ENCODE measurements around the gene SORL1.

The SORL1 gene

DNA sequence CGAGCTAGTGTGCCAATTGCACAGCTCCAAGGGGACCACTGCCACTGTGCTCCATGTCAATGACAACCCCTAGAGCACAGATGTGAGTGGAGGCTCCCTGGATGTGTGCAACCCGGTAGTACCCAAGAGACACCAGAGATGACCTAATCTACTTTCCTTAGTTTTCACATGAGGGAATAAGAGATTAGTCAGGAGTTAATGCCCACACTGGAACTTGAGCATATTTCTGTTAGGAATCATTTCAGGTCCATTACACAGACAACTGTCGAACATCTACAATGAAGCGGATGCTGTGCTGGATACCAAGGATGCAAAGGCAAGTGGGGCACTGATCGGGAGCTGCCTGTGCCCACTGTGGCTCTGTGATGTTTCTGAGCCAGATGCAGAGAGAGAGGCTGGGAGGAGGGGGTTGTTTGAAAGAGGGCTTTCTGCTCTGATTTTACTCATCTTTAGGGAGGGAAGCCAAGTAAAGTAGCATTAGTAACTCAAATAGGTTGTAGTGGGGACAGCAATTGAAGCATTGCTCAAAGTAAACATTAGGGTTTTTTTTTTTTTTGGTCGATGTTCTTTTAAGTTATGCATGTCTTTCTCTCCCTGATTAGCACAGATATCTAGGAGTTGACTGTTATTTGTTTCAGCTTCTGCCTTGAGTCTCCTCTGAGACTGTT lies 83.1 kb downstream of the SORL1 start:
- DNase-seq (ENCODE audit: low read depth): no peak

DNA sequence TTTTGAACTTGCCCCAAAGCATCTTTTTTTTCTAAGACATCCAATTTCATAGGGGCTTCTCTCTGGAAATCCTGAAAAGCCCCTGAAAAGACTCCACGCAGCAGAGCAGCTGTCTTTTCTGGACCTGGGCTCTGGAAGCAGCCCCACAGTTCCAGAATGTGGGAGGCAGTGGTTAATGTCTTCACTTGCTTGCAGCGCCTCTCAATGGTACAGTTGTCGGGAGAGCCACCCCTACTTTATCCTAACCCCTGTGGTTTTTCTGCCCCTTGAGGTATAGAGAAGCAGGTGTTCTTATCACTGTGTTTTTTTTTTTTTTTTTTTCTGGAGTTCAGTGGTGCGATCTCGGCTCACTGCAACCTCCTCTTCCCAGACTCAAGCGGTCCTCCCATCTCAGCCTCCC lies 84.0 kb downstream of the SORL1 start:
- DNase-seq (ENCODE audit: low read depth): no peak

DNA sequence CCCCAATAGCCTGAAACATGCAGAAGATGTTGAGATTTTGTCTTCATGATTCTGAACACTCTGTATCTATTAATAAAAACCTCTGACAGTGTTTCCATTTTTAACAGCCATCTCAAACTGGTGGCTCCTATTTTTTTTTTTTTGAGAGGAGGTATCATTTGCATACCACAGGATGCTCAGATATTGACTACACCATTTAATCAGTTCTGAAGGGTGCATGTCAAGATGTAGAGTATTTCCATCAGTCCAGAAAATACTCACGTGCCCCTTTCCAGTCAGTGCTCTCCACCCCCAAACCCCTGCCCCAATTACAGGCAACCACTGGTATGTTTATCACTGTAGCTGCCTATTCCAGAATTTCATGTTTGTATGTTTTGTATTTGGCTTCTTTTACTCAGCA lies 85.9 kb downstream of the SORL1 start:
- DNase-seq (ENCODE audit: low read depth): no peak

DNA sequence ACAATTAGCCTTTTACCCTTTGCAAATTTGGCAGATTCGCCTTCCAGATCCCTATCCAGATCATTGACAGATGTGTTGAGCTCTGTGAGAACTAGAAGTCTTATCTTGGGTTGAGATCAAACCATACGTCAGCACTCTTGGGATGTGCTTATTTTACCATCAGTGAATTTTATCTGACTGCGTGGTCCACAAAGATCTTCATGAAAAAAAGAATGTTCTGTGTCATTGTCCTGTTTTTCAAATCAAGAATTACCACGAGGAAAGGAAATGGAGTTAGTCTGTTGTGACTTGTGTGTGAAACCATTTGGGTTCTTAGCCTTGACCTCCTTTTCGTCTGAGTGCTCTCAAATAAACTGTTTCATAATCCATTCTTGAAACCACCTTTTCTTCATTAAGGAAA lies 86.9 kb downstream of the SORL1 start:
- DNase-seq (ENCODE audit: low read depth): no peak

DNA sequence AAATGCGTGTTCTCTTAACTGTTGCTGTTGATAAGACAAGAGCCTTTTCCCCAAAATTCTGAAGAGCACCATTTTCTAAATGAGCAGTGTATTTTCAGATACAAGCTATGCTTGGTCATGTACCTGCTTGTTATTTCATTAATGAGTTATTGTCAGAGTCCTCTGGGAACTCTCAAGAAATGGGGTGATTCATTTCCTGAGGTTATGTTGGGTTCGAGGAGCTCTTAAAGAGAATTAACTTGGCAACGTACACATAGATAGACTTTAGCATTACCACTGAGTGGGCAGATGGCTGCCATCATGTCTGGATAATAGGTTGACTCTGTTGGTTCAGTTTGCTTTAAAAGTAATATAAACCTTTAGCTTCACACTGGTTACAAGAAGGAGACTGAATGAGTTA lies 88.5 kb downstream of the SORL1 start:
- no peak for DNase-seq (ENCODE audit: low read depth)

DNA sequence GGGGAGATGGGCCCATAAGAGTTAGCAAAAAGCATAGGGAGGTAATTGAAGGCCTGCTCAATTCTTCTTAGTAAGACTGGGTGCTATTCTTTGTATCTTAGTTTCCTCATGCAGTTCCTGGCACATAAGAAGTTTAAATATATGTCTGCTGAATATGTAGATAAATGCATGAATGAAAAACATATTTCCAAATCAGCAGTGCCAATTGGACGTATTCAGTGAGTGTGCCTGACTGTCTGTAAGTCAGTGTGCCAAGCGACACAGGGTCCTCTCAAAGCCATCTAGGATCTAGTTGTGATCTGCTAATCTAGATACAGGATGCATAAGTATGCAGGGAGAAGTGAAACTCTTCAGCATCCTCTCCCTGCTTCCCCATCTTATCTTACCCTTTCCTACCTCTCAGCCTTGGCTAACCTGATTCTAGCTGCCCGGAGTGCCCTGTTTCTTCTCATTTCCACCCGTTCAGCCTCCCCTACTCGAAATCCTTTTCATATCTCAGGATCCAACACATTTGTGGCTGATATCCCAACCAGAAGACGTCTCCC lies 91.8 kb downstream of the SORL1 start:
- DNase-seq (ENCODE audit: low read depth): no peak

DNA sequence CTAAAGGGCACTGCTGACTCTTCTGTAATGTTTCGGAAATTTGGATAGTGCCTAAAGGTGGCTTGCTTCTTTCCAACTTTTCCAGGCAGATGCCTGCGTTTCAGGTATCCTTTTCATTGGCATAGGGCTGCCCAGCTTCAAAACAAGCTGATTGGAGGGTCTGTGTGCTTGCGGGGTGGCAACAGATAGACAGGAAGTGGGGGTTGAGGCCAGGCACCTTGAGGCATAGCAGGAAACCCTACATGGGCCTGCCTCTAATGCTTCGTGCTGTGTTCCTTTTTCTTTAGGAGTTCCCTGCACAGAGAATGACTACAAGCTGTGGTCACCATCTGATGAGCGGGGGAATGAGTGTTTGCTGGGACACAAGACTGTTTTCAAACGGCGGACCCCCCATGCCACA lies 92.8 kb downstream of the SORL1 start:
- no peak for DNase-seq (ENCODE audit: low read depth)

DNA sequence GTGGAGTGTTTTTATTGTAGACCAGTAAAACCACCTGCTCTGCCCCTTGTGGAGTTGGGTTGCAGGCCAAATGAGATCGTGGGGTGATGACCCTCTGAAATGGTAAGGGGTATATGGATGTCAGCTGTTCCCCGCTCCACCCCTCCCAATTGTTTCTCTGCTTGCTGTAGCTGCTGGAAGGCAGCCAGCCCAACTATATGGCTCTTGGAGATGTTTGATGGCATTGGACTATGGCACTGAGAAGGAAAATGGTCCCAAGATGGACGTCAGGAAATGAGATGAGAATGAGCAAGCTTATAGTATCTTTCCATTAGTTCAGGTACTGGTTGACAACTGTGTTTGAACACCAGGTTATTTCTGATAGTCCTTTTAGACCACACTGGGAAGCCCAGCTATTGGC lies 95.5 kb downstream of the SORL1 start:
- DNase-seq (ENCODE audit: low read depth): no peak

- DNase-seq (ENCODE audit: low read depth): no peak
Measured at GRCh38 chr11:121550247-121551030, 98.3 kb downstream of the SORL1 start.

DNA sequence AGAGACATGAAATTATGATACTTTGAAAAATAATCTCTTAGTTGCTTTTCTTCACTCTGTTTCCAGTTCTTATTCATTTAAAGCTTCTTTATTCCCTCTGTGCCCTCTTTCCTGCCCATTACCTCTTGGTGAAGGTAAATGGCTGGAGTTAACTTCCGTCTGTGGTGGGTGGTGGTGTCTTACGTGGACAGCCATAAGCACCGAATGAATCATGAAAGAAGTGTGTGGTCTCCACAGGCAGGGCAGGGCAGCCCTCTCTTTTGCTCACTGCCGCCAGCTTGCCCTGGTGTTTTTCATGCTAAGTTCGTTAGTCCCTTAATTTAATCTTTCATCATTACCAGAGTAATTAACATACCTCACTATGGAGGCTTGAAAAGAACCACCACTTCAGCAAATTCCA lies 99.3 kb downstream of the SORL1 start:
- no peak for DNase-seq (ENCODE audit: low read depth)

DNA sequence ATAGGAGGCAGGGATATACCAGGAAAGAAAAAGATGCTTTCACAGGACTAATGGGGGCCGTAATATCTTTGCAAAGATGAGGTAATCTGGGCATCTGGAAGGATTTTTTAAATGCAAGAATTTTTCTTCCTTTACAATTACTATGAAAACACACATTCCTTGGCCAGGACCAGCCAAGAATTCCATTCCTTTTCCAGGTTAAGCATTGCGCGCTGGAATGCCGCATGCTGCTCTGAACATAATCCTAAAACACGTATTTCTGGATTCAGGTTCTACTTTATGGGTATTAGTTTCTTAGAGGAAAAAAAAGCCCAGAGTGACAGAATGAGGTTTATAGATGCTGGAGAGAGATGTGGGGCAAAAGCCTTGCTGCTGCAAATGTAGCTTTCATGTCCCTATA lies 100.0 kb downstream of the SORL1 start:
- no peak for DNase-seq (ENCODE audit: low read depth)

- DNase-seq (ENCODE audit: low read depth): no peak
Measured at GRCh38 chr11:121552644-121553043, 100.5 kb downstream of the SORL1 start.

GRCh38 chr11:121553389-121553788 lies 101.3 kb downstream of the SORL1 start:
- DNase-seq (ENCODE audit: low read depth): no peak

DNA sequence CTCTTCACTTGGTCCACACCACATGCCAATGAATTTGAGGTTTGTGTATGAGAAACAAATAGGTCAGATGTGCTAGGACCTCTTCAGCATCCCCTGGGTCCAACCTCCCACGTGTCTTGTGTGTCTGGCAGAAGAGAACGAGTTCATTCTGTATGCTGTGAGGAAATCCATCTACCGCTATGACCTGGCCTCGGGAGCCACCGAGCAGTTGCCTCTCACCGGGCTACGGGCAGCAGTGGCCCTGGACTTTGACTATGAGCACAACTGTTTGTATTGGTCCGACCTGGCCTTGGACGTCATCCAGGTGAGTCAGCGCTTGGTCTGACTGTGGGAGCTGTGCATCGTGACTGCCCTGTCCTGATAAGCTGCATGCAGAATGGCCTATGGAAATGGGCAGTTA lies 101.7 kb downstream of the SORL1 start:
- no peak for DNase-seq (ENCODE audit: low read depth)

DNA sequence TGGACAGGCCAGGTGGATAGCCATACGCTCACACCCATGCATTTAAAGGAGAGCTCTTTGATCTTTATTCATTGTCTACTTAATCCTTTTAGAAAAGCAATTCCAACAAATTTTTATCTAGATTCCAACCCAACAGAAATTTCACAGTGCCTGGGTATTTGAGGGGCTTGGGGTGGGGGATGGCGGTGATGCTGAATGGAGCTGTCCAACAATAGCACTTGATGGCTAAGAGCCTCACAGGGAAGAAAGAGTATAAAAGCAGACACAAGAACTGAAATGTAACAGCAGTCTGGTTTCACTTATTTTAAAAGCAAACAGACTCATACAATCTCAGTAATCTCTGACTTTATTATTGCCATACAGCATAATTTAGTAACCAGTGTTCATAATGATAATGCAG lies 102.4 kb downstream of the SORL1 start:
- DNase-seq (ENCODE audit: low read depth): no peak

DNA sequence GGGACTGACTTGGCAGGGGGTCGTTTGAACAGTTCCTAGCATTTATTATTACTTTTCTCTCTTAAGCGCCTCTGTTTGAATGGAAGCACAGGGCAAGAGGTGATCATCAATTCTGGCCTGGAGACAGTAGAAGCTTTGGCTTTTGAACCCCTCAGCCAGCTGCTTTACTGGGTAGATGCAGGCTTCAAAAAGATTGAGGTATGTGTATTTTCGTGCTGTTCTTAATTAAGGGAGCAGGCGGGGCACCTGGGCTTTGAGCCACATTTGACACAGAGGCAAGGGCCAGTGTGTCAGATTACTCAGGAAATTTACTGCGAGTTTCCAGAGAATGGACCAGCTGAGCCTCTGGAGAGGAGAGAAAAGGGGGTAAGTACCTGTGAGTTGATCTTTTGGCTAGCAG lies 103.0 kb downstream of the SORL1 start:
- DNase-seq (ENCODE audit: low read depth): no peak

DNA sequence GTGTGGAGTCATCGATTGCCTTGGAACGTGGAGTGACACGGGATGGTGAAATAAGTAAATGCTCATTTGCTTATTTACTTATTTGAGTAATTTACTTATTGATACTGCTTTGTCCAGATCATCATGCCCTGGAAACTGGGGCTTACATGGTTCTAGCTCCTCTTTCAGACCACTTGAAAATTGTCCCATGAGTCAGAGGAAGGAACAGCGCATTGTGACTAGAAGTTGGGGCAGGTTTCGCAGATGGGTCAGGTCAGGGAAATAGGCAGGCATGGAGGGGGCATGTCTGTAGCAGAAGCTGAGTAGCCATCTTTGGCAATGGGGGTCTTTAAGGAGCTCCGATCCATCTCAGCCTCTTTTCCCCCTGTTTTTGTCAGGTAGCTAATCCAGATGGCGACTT lies 104.8 kb downstream of the SORL1 start:
- DNase-seq (ENCODE audit: low read depth): no peak

GRCh38 chr11:121557348-121557747 lies 105.2 kb downstream of the SORL1 start:
- no peak for DNase-seq (ENCODE audit: low read depth)

GRCh38 chr11:121559606-121560200 lies 107.6 kb downstream of the SORL1 start:
- no peak for DNase-seq (ENCODE audit: low read depth)

- DNase-seq (ENCODE audit: low read depth): no peak
Measured at GRCh38 chr11:121560236-121560635, 108.1 kb downstream of the SORL1 start.

- DNase-seq (ENCODE audit: low read depth): no peak
Measured at GRCh38 chr11:121561240-121561639, 109.1 kb downstream of the SORL1 start.

DNA sequence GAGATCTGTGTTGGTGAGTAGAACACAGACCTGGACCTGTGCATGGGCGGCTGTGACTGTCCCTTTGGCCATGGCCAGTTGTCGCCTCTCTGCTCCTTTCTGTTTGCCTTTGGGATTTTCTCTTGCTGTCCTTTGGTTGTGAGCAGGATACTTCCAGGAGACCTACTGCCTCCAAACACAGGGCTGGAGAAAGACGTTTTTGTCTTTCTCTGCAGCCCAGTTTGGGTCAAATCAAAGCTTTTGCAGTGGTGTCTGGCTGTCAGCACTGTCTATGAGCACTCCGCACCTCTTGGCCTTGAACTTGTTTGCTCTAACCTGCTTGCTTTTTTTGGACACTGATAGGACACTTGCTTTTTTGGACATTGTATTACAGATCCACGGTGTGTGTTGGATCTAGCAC lies 109.6 kb downstream of the SORL1 start:
- DNase-seq (ENCODE audit: low read depth): no peak

DNA sequence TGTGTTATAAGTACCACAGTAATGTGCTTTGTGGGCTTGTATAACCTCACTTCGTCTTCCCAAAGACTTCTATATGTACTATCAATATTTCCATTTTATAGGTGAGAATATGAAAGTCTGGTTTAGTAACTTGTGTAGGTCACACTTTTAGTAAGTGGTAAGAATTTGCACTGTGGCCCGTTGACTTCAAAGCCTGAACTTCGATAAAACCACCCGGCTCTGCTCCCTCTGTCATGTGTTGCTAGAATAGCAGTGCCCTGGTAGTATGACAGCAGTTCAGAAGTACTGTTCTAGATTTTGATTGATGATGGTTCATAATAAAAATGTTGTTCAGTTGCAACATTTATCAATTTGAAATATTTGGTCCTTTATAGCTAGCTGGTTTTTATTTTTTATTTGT lies 110.9 kb downstream of the SORL1 start:
- DNase-seq (ENCODE audit: low read depth): no peak

All from stimulated activated CD4-positive, alpha-beta T cell treated with anti-CD3 and anti-CD28 coated beads, Interleukin-2, amount 100 ng/mL, for 4 hours (primary cell).